ENCODE data around the gene SLC1A3. TPM values are rescaled to one million over a fixed set of nuclear protein-coding genes. Genes with fewer than 3 reads are reported as not detected.

SLC1A3 gene
- total RNA-seq, 3 donors from 2014 or later (not counting 1 experiment from before 2014, with no cell fraction given): 1.1 TPM; not detected in 2

GRCh38 chr5:36665628-36666027, 59.2 kb downstream of the SLC1A3 start:
- no peaks in the 10 kb centered on the region for H3K4me1 ChIP-seq (ENCODE audit: control insufficient read depth, insufficient read depth, low read length)
- H3K36me3 Mint-ChIP-seq: no peaks in the 10 kb centered on the region
- H3K4me3 ChIP-seq (ENCODE audit: low read length): no peak overlapping the region
- WGBS (ENCODE audit: insufficient coverage): 86% methylated on average over 2 of the region's 3 CpGs
- intact Hi-C loops (cut with micrococcal nuclease): no loop called here
- no peak for TF ChIP-seq CTCF (IDR thresholded peaks at IDR 0.05)
- H3K4me3 Mint-ChIP-seq: no peak overlapping the region
- H3K27me3 Mint-ChIP-seq (ENCODE audit: low read depth in 2 of 2): peaks cover 2 to 15% of the 10 kb centered on the region in 2 donors
- H3K9me3 Mint-ChIP-seq: no peaks in the 10 kb centered on the region
- H3K27ac Mint-ChIP-seq: no peak overlapping the region
- no peaks in the 10 kb centered on the region for H3K27me3 ChIP-seq (ENCODE audit: control insufficient read depth, insufficient read depth, low read length)
- H3K27ac ChIP-seq (ENCODE audit: low read length): no peak overlapping the region
- H3K4me1 Mint-ChIP-seq: no peaks in the 10 kb centered on the region
- no peaks in the 10 kb centered on the region for H3K9me3 ChIP-seq (ENCODE audit: control insufficient read depth, insufficient read depth, low read length)
- H3K36me3 ChIP-seq (ENCODE audit: control insufficient read depth, insufficient read depth, low read length): no peaks in the 10 kb centered on the region
- DNase-seq (no peak), ATAC-seq (no peak)

GRCh38 chr5:36666274-36666673, 59.9 kb downstream of the SLC1A3 start:
- Mint-ChIP-seq H3K36me3 (no peaks in the 10 kb centered on the region), H3K4me3 (no peak overlapping the region), H3K27me3 (ENCODE audit: low read depth in 2 of 2) (peaks cover 0 to 15% of the 10 kb centered on the region in 2 donors), H3K27ac (no peak overlapping the region), H3K9me3 (no peaks in the 10 kb centered on the region), H3K4me1 (no peaks in the 10 kb centered on the region)
- no peak for TF ChIP-seq CTCF (IDR thresholded peaks at IDR 0.05)
- no peak for DNase-seq
- Histone ChIP-seq H3K4me3 (ENCODE audit: low read length) (no peak overlapping the region), H3K4me1 (ENCODE audit: control insufficient read depth, insufficient read depth, low read length) (no peaks in the 10 kb centered on the region), H3K27ac (ENCODE audit: low read length) (no peak overlapping the region), H3K9me3 (ENCODE audit: control insufficient read depth, insufficient read depth, low read length) (no peaks in the 10 kb centered on the region), H3K36me3 (ENCODE audit: control insufficient read depth, insufficient read depth, low read length) (no peaks in the 10 kb centered on the region), H3K27me3 (ENCODE audit: control insufficient read depth, insufficient read depth, low read length) (no peaks in the 10 kb centered on the region)
- no peak for ATAC-seq
- intact Hi-C loops (cut with micrococcal nuclease): no loop called here
- no CpG with 5 or more reads among the region's 2 CpGs for WGBS (ENCODE audit: insufficient coverage)

GRCh38 chr5:36666986-36667385, 60.6 kb downstream of the SLC1A3 start:
- Histone ChIP-seq H3K27me3 (ENCODE audit: control insufficient read depth, insufficient read depth, low read length) (no peaks in the 10 kb centered on the region), H3K4me1 (ENCODE audit: control insufficient read depth, insufficient read depth, low read length) (no peaks in the 10 kb centered on the region), H3K4me3 (ENCODE audit: low read length) (no peak overlapping the region), H3K36me3 (ENCODE audit: control insufficient read depth, insufficient read depth, low read length) (no peaks in the 10 kb centered on the region), H3K27ac (ENCODE audit: low read length) (no peak overlapping the region), H3K9me3 (ENCODE audit: control insufficient read depth, insufficient read depth, low read length) (no peaks in the 10 kb centered on the region)
- intact Hi-C loops (cut with micrococcal nuclease): no loop called here
- no CpG with 5 or more reads among the region's 1 CpG for WGBS (ENCODE audit: insufficient coverage)
- Mint-ChIP-seq H3K27ac (no peak overlapping the region), H3K36me3 (no peaks in the 10 kb centered on the region), H3K9me3 (no peaks in the 10 kb centered on the region), H3K4me3 (no peak overlapping the region), H3K27me3 (ENCODE audit: low read depth in 2 of 2) (peaks cover 0 to 15% of the 10 kb centered on the region in 2 donors), H3K4me1 (no peaks in the 10 kb centered on the region)
- ATAC-seq (no peak), DNase-seq (no peak)
- TF ChIP-seq CTCF (IDR thresholded peaks at IDR 0.05): no peak

GRCh38 chr5:36667824-36668223, 61.4 kb downstream of the SLC1A3 start:
- Mint-ChIP-seq H3K27ac (no peak overlapping the region), H3K4me1 (no peaks in the 10 kb centered on the region), H3K27me3 (ENCODE audit: low read depth in 2 of 2) (peaks cover 0 to 15% of the 10 kb centered on the region in 2 donors), H3K36me3 (no peaks in the 10 kb centered on the region), H3K9me3 (no peaks in the 10 kb centered on the region), H3K4me3 (no peak overlapping the region)
- Histone ChIP-seq H3K9me3 (ENCODE audit: control insufficient read depth, insufficient read depth, low read length) (no peaks in the 10 kb centered on the region), H3K36me3 (ENCODE audit: control insufficient read depth, insufficient read depth, low read length) (no peaks in the 10 kb centered on the region), H3K4me1 (ENCODE audit: control insufficient read depth, insufficient read depth, low read length) (no peaks in the 10 kb centered on the region), H3K27ac (ENCODE audit: low read length) (no peak overlapping the region), H3K27me3 (ENCODE audit: control insufficient read depth, insufficient read depth, low read length) (no peaks in the 10 kb centered on the region), H3K4me3 (ENCODE audit: low read length) (no peak overlapping the region)
- DNase-seq (no peak), ATAC-seq (no peak)
- 58% methylated on average over 3 of the region's 3 CpGs for WGBS (ENCODE audit: insufficient coverage)
- no peak for TF ChIP-seq CTCF (IDR thresholded peaks at IDR 0.05)
- intact Hi-C loops (cut with micrococcal nuclease): no loop called here

All from natural killer cell (primary cell).